HUES64 (cell line): ENCODE data around the gene RASA1.

ENCODE experiments used
- H3K27ac ChIP-seq: 2 replicates; pipeline ENCODE4 v1.7.0; 2013; ENCODE audit warnings: low read depth, low read length, inconsistent platforms
- H3K27me3 ChIP-seq: 2 replicates; pipeline ENCODE4 v1.6.1; 2013; ENCODE audit warnings: mild to moderate bottlenecking, low read length; ENCODE audit not compliant: insufficient read depth
- H3K36me3 ChIP-seq: 2 replicates; pipeline ENCODE4 v1.6.1; 2013; ENCODE audit warnings: mild to moderate bottlenecking, low read length; ENCODE audit not compliant: insufficient read depth
- H3K4me1 ChIP-seq: 2 replicates; pipeline ENCODE4 v1.6.1; 2013; ENCODE audit warnings: mild to moderate bottlenecking, low read length, moderate library complexity; ENCODE audit not compliant: insufficient read depth
- H3K4me3 ChIP-seq: 2 replicates; pipeline ENCODE4 v1.5.1; 2013; ENCODE audit warnings: mild to moderate bottlenecking, low read length, moderate library complexity
- H3K9ac ChIP-seq: 2 replicates; pipeline ENCODE4 v1.6.1; 2013; ENCODE audit warnings: mild to moderate bottlenecking, low read depth, low read length
- H3K9me3 ChIP-seq: 2 replicates; pipeline ENCODE4 v1.6.1; 2013; ENCODE audit warnings: low read depth, low read length; ENCODE audit not compliant: insufficient read depth
- WGBS: fragments of 150-250, 120-280 bp; methylation state at CpG from one replicate; pipeline ENCODE4 v1.1.7; 2013; ENCODE audit warnings: missing lambda C conversion rate; 5-methylcytosine and 5-hydroxymethylcytosine counted together

The RASA1 gene

DNA sequence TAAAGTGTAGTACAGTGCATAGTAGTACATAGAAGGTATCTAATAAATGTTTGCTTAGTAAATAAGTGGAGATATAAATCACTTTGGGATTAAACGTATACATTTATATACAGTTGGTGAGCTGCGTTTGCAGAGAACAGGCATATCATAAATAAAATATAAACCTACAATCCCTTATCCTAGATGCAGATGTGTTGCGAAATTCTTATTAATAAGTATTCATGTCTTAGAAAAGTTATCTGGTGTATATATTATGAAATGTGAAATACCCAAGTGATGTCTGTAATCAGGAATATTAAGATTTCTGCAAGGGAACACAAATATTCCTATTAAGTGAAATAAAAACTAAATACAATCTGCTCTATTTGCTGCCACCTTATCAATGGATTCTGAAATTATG lies 136.2 kb downstream of the RASA1 start:
- no peak overlapping the region for H3K4me3 ChIP-seq
- WGBS = no CpG with 5 or more reads among the region's 3 CpGs
- no peak overlapping the region for H3K27ac ChIP-seq
- H3K36me3 ChIP-seq = peaks cover 100% of the 10 kb centered on the region
- H3K9ac ChIP-seq = no peak overlapping the region
- H3K27me3 ChIP-seq = no peaks in the 10 kb centered on the region
- no peaks in the 10 kb centered on the region for H3K4me1 ChIP-seq
- H3K9me3 ChIP-seq = peaks cover 7% of the 10 kb centered on the region; the same call in 1 of the 2 replicates

DNA sequence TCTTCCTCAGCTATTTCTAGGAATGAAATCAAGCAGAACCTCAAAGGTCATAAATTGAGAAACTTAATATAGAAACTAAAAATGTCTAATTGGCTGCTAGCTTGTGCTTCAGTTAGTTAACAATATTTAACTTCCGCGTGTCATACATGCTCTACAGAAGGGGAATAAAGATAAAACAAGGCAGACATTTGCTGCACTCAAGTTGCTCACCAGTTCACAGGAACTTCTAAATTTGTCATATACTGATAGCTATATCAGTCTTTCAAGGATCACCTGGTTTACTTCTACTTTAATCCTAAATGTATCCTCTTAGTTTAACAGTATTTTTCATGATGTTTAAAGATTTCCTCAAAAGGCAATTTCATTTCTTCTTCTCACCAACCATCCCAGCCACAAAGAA lies 136.7 kb downstream of the RASA1 start:
- WGBS = 100% methylated on average over 2 of the region's 2 CpGs
- Histone ChIP-seq H3K9ac (no peak overlapping the region), H3K4me1 (no peaks in the 10 kb centered on the region), H3K27me3 (no peaks in the 10 kb centered on the region), H3K9me3 (peaks cover 7% of the 10 kb centered on the region; the same call in 1 of the 2 replicates), H3K27ac (no peak overlapping the region), H3K36me3 (peaks cover 100% of the 10 kb centered on the region), H3K4me3 (no peak overlapping the region)

DNA sequence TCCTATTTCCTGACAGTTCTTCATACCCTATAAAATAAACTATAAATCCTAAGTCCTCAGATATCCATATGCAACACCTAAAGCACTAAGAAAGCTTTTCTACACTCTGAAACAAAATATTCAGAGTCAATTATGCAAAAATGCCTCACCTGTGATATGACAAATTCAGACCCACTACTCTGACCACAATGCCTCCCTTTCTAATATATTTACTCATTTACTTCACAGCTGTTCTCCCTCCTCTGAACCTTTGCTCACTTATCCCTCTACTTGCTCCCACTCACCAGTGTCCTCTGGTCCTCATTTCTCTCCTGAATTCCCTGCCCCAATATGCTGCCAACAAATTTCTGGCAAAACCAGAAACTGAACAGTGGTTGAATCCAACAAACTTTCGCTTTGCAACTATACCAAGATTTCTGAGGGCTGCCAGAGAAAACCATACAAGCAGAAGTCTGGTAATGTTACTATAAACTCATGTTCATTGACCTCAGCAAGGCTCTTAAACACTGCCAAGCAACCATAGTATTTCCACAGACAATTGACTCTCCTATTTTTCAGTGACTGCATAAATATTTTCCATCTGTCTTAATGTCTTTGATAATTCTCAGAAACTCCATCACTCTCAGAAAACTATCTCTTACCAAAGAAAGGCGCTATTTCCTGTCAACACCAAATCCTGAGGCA lies 137.9 kb downstream of the RASA1 start:
- 95% methylated on average over 2 of the region's 2 CpGs for WGBS
- peaks cover 100% of the 10 kb centered on the region for H3K36me3 ChIP-seq
- H3K9me3 ChIP-seq = peaks cover 7% of the 10 kb centered on the region; the same call in 1 of the 2 replicates
- H3K9ac ChIP-seq = no peak overlapping the region
- H3K27ac ChIP-seq = no peak overlapping the region
- no peaks in the 10 kb centered on the region for H3K27me3 ChIP-seq
- H3K4me3 ChIP-seq = no peak overlapping the region
- no peaks in the 10 kb centered on the region for H3K4me1 ChIP-seq

DNA sequence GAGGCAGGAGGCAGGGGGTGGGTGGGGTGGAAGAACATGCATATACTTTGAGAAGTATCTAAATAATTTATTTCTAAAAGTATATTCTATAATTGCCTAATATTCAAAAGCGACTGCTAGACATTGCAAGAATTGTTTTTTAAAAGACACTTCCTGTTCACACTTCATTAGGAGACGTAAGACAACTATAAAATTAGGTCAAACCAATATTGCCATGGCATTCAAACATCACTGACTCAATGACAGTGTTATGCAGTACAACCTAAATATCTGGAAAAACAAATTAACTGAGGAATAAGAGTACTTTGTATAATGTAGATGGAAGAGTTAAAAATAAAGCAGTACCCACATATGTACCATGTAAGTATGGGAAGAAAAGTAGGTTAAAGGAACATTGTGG lies 140.5 kb downstream of the RASA1 start:
- no peak overlapping the region for H3K9ac ChIP-seq
- no peak overlapping the region for H3K4me3 ChIP-seq
- no peak overlapping the region for H3K27ac ChIP-seq
- H3K9me3 ChIP-seq = no peaks in the 10 kb centered on the region
- no peaks in the 10 kb centered on the region for H3K27me3 ChIP-seq
- 100% methylated on average over 2 of the region's 2 CpGs for WGBS
- peaks cover 79% of the 10 kb centered on the region for H3K36me3 ChIP-seq
- peaks cover 8% of the 10 kb centered on the region for H3K4me1 ChIP-seq

DNA sequence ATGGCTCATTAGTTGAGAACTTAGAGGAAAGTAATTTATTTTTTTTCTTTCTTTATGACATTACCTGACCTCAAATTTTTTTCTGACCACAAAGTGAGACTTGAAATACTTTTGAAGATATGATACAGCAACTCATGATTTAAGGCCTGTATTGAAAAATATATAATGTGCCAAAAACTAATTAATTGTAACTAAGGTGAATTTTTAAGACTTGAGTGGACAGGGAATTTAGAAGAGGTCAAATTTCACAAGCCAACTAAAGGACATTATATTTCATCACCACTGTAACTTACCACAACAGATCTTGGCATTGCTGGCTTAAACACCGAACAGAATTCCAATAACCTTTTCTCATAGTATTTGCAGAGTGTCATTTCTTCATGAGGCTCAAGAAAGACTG lies 143.2 kb downstream of the RASA1 start:
- H3K36me3 ChIP-seq = peaks cover 52% of the 10 kb centered on the region
- peak overlapping the region; percentile 78; the same call in 1 of the 2 replicates for H3K4me3 ChIP-seq
- H3K27ac ChIP-seq = no peak overlapping the region
- peaks cover 12% of the 10 kb centered on the region for H3K4me1 ChIP-seq
- H3K9me3 ChIP-seq = no peaks in the 10 kb centered on the region
- H3K27me3 ChIP-seq = no peaks in the 10 kb centered on the region
- 90% methylated on average over 1 of the region's 1 CpG for WGBS
- no peak overlapping the region; the same call in 1 of the 2 replicates for H3K9ac ChIP-seq

DNA sequence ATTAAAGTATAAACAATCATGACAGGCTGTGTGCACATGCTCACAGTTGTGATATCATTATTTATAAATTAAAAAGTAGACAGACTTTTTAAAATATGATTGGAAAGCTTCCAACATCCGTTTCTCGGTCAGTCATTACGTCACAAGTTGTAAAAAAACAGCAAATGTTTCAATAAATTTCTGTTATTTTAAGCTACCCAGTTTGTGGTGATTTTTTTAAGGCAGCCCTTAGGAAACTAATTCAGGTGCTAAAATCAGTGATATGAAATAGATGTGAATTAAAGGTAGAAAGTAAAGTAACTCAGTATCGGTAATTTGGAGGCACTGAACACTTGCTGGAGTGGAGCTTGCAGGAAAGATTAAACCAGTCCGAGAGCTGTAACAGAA lies 143.9 kb downstream of the RASA1 start:
- Histone ChIP-seq H3K27me3 (no peaks in the 10 kb centered on the region), H3K9ac (peak overlapping the region; percentile 88), H3K27ac (no peak overlapping the region), H3K4me1 (peaks cover 12% of the 10 kb centered on the region), H3K9me3 (no peaks in the 10 kb centered on the region), H3K4me3 (peak overlapping the region; percentile 78), H3K36me3 (peaks cover 45% of the 10 kb centered on the region)
- WGBS = 58% methylated on average over 5 of the region's 5 CpGs

DNA sequence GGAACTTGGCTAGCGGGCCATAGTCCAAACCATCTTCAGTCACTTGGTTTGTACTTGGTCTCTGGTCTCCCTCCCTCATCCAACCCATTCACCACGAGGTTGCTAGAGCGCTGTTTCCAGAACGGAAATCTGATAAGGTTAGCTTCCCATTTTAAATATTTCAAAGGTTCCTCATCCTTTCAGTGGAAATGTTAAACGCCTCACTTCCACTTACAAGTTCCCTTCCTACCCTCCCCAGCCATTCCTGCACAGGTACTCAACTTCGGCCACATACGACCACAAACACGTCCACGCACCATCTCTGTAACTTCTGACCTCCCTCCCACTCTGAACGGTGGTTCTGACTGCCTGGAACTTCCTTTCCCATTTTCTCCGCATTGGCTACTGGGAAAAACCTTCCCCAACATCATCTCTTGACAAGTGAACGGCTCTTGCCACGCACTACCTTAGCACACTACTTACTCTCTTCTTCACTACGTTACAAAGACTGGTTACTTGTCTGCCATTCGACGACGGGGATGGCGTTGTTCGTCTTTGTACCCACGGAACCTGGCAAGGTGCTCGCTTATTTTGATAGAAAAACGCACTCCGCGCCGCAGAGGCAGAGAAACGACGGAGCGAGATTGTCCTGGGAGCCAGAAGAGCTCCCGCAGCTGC lies 144.4 kb downstream of the RASA1 start:
- Histone ChIP-seq H3K9ac (peak overlapping the region; percentile 88), H3K27me3 (no peaks in the 10 kb centered on the region), H3K9me3 (no peaks in the 10 kb centered on the region), H3K4me3 (peak overlapping the region; percentile 78), H3K4me1 (peaks cover 12% of the 10 kb centered on the region), H3K27ac (peak overlapping the region; percentile 86), H3K36me3 (peaks cover 40% of the 10 kb centered on the region)
- under 1% methylated on average over 29 of the region's 29 CpGs for WGBS

DNA sequence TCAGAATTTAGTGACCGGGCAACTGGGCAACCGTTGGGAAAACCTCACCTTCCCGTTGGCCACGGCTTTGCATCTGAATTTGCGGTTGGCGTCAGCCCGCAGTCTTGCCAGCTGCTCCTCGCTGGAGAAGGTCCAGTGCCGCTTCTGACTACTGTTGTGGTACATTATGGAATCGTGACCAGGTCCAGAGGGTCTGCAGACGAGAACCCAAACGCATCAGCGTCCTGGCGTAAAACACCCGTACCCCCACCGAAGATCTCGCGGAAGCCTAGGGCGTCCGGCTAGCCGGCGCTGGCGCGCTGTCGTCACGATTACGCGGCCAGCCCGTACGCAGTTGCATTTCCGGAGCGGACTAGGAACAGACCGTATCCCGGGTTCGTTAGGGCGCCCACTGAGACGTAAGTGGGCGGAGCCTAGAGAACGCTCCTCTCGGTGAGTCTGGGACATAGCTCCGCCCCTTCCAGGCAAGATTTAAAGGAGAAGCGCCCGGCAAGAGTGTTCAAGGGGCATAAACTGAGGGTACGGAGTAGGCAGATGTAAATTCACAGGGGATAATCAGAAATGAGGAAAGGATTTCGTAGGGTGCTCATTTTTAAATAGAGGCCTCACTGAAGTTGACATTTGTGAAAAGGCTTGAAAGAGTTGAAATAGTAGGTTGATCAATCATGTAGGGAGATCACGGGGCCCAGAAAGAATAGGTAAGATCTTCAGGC lies 145.1 kb downstream of the RASA1 start, which contains the start of gene CCNH:
CCNH (minus strand) TSS at position 301 of the 713 bp plus-strand sequence; CDS start at position 165, 136 bp downstream.
- H3K9ac ChIP-seq = peak within 1 kb of the TSS; percentile 88
- no peaks in the 10 kb centered on the region for H3K9me3 ChIP-seq
- no peaks in the 10 kb centered on the region for H3K27me3 ChIP-seq
- H3K4me3 ChIP-seq = peak within 1 kb of the TSS; percentile 78
- 2% methylated on average over 46 of the region's 46 CpGs for WGBS
- H3K4me1 ChIP-seq = peaks cover 12% of the 10 kb centered on the region
- peak within 1 kb of the TSS; percentile 86 for H3K27ac ChIP-seq
- peaks cover 33% of the 10 kb centered on the region for H3K36me3 ChIP-seq

DNA sequence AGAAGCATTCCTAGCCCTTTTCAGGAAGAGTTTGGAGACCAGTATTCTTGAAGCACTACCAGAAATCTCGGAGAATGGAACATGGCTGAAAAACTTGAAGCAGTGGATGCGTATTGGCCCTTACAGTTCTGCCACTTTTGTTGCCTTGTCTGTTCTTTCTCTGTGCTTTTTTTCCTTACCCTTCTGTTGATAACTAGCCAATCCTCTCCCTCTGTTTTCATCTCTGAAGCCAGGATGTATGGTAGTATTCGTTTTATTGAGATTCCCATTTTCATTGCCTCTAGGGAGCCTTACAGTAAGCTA lies 145.6 kb downstream of the RASA1 start:
- H3K36me3 ChIP-seq = peaks cover 28% of the 10 kb centered on the region
- H3K27ac ChIP-seq = no peak overlapping the region
- H3K27me3 ChIP-seq = no peaks in the 10 kb centered on the region
- peaks cover 12% of the 10 kb centered on the region for H3K4me1 ChIP-seq
- H3K4me3 ChIP-seq = peak overlapping the region; percentile 78
- H3K9ac ChIP-seq = peak overlapping the region; percentile 63
- 71% methylated on average over 2 of the region's 3 CpGs for WGBS
- no peaks in the 10 kb centered on the region for H3K9me3 ChIP-seq

DNA sequence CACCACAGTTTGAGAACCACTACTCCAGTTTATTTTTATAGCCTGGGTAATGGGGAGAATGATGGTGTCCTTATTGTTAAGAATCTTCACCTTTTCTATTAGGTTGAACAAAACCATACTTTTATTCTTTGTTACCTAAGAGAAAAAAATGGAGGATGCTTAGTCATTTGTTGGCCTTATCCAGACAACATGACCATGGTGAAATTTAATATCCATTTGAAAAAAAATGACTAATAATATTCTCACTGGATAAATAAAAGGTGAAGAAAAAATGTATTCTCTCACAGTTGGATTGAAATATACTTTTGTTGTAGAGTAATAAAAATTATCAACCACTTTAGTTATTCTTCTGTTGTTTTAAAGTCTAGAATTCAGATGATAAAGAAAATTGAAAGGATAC lies 150.8 kb downstream of the RASA1 start:
- no peaks in the 10 kb centered on the region for H3K36me3 ChIP-seq
- no peaks in the 10 kb centered on the region for H3K27me3 ChIP-seq
- H3K9ac ChIP-seq = no peak overlapping the region
- H3K4me3 ChIP-seq = no peak overlapping the region
- no peaks in the 10 kb centered on the region for H3K9me3 ChIP-seq
- no peak overlapping the region for H3K27ac ChIP-seq
- peaks cover 1% of the 10 kb centered on the region; the same call in 1 of the 2 replicates for H3K4me1 ChIP-seq

DNA sequence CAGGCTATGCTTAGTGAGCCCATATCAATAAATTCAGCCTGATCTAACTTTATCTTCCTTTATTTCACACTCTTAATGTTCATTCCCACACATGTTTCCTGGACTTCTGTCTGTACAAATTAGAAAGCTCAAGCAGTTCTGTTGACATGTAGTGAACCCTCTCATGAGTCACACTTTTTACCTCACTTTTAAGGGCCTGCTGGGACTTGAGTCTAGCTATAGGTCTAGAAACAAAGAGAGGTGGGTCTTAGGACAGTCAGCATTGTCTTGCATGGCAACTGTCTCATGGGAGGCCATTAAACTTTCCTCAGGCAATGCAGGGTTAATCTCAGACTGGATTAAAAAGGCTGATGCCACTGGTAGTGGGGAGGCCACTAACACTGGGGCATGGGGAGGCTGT lies 153.6 kb downstream of the RASA1 start:
- H3K4me3 ChIP-seq = no peak overlapping the region
- H3K36me3 ChIP-seq = no peaks in the 10 kb centered on the region
- no peaks in the 10 kb centered on the region for H3K9me3 ChIP-seq
- H3K27ac ChIP-seq = no peak overlapping the region
- no peaks in the 10 kb centered on the region for H3K4me1 ChIP-seq
- H3K9ac ChIP-seq = no peak overlapping the region
- no peaks in the 10 kb centered on the region for H3K27me3 ChIP-seq
